ENCODE measurements around the gene DENND1C. TPM values are rescaled to one million over a fixed set of nuclear protein-coding genes. Genes with fewer than 3 reads are reported as not detected.

Gene DENND1C
- total and polyA plus RNA-seq, 9 of the 15 experiments (the other 6 are each of a cell fraction or from before 2014, with no cell fraction given): 0.03 to 1.2 (median 0.32) TPM; not detected in 1

DNA sequence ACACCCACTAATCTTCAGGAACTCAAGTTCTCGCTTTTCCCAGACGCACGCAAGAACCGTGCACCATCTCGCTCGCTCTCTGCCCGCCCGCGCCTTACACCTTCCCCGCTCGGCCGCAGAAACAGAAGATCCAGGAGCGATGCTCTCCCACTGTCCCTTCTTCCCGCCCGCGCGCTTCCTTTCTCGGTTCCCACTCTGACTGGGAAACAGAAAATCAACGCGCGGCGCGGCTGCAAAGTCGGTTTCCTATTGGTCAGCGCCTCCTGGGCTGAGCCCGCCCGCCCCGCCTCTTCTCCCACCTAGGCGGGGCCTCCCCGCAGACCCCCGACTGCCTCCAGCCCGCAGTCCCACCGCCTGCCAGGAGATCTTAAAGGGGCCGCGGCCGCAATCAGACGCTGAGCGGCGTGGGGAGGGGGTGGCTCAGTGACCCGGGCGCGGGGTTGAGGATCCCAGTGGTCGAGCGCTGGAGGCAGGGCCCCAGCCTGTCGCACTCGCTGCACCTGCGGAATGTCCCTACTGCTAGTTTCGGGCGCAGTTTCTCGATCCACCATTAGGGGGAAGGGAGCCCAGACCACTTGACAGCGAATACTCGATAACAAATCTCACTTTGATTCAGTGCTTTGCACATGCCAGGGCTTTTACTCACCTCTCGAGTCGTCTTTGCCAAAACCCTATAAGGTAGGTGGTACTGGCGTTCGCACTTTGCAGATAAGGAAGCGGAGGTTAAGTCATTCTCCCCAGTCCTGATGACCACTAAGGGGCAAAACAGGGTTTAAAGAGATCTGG is 21.3 kb downstream of the DENND1C start (continued):
- TF ChIP-seq STAG1 (CRISPR knock-in tag; IDR thresholded peaks at IDR 0.05; ENCODE audit: borderline replicate concordance) (no peak), PRPF4 (IDR thresholded peaks at IDR 0.05; ENCODE audit: insufficient read depth, low read depth, low read length, poor library complexity, severe bottlenecking) (no peak), SMARCE1 (IDR thresholded peaks at IDR 0.05) (0 out of 2 replicates have a peak, but pooled peaks have one; percentile 18), ZSCAN29 (IDR thresholded peaks at IDR 0.05) (no peak), GABPB2 (CRISPR knock-in tag; conservative IDR thresholded peaks at IDR 0.05) (no peak), LEF1 (IDR thresholded peaks at IDR 0.05) (0 out of 2 replicates have a peak, but pooled peaks have one; percentile 52), ZNF589 (CRISPR knock-in tag; IDR thresholded peaks at IDR 0.05; ENCODE audit: low read depth) (no peak), TRIM24 (IDR thresholded peaks at IDR 0.05) (0 out of 4 replicates have a peak, but pooled peaks of 1 of the 2 experiments have one; percentile 9), KDM1A (IDR thresholded peaks at IDR 0.05) (peak; percentile 88 to 90), ATF1 (CRISPR knock-in tag; IDR thresholded peaks at IDR 0.05) (peak; percentile 13; the same call in 1 of the 2 replicates), ATF1 (tag; IDR thresholded peaks at IDR 0.05) (peak; percentile 74), CREM (IDR thresholded peaks at IDR 0.05; ENCODE audit: low read depth) (peak; percentile 74), POLR2G (IDR thresholded peaks at IDR 0.05; ENCODE audit: low read depth, low read length) (peak; percentile 67), U2AF1 (optimal IDR thresholded peaks at IDR 0.05; ENCODE audit: low read depth, low read length) (no peak), ZNF232 (CRISPR knock-in tag; IDR thresholded peaks at IDR 0.05) (no peak), MAZ (CRISPR knock-in tag; conservative IDR thresholded peaks at IDR 0.05 in 1 of 2, IDR thresholded peaks at IDR 0.05 in 1 of 2) (peak; percentile 67 to 94; a peak in 3 of 4 replicates), DACH1 (IDR thresholded peaks at IDR 0.05; ENCODE audit: partially characterized antibody) (no peak)
- TF ChIP-seq, protein P1, sequence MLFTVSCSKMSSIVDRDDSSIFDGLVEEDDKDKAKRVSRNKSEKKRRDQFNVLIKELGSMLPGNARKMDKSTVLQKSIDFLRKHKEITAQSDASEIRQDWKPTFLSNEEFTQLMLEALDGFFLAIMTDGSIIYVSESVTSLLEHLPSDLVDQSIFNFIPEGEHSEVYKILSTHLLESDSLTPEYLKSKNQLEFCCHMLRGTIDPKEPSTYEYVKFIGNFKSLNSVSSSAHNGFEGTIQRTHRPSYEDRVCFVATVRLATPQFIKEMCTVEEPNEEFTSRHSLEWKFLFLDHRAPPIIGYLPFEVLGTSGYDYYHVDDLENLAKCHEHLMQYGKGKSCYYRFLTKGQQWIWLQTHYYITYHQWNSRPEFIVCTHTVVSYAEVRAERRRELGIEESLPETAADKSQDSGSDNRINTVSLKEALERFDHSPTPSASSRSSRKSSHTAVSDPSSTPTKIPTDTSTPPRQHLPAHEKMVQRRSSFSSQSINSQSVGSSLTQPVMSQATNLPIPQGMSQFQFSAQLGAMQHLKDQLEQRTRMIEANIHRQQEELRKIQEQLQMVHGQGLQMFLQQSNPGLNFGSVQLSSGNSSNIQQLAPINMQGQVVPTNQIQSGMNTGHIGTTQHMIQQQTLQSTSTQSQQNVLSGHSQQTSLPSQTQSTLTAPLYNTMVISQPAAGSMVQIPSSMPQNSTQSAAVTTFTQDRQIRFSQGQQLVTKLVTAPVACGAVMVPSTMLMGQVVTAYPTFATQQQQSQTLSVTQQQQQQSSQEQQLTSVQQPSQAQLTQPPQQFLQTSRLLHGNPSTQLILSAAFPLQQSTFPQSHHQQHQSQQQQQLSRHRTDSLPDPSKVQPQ (CRISPR knock-in tag; IDR thresholded peaks at IDR 0.05; ENCODE audit: borderline replicate concordance): no peak

Measured in K562 (cell line).